DMS114 treated with DMSO at 0.1 percent for 48 hours (cell line): ENCODE measurements around the gene ZDHHC3.
"Not testable (repeated sequence)": the region's sequence is repeated elsewhere in the genome, so short reads cannot be mapped to it uniquely, and the experiment has no call there.

Experiments used
- DNase-seq: peaks from one replicate; lab custom pipeline; 2025; ENCODE audit not compliant: unreplicated experiment; lab: John Stamatoyannopoulos, UW

The ZDHHC3 gene

GRCh38 chr3:44996556-44996969, 20.6 kb upstream of the ZDHHC3 start:
- no peak for DNase-seq

- DNase-seq = no peak
These were observed 19.3 kb upstream of the ZDHHC3 start for GRCh38 chr3:44995142-44995770.

DNA sequence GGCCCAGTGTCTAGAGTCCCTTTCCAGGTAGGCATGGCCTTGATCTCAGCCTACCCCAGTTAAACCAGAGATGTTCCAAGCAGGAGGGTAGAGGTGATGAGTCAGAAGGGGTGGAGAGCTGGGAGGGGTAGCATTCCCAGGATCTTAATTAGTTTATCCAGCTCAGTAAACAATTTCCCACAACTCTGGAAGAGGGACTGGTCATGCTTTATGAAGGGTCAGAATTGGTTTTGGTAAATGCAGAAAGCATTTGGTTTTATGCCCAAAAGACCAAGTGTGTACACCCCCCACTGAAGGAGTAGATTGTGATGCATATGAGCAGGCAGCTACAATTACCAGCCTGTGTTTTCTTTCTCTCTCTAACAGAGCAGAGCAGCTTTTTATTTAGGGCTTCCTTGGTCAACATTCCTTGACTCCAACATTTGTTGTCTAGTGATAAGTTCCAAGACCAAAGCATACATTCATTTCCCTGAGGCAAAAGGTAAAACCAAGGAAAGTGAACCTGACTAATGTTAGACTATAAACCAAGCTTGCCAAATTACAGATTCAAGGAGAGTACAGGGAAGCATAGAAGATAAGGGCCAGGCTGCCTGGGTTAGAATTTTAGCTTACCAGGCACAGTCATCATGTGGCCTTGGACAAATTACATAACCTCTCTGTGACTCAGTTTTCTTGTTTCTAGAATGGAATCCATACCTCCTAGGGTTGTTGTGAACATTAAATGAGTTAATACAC, 17.7 kb upstream of the ZDHHC3 start:
- no peak for DNase-seq

- no peak for DNase-seq
These were observed 16.8 kb upstream of the ZDHHC3 start for GRCh38 chr3:44992555-44993470.

DNA sequence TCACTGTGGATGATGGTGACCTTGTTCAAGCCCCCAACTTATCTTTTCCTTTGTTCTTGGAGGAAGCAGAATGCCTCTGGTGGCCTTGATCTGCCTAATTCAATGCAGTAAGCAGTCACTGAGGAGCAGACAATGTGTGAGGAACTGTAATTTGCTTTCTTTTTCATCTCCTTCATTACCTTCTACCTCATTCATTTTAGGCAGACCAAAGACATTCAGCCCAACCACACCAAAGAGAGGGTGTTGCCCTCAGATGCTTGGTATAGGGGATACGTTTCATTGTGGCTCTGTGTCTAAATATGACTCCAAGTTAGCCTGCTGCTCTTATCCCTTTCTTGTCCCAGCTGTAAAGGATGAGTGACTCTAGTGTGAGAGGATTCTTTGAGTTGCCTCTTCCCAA, 15.4 kb upstream of the ZDHHC3 start:
- no peak for DNase-seq

- DNase-seq = no peak
These were observed 13.8 kb upstream of the ZDHHC3 start for GRCh38 chr3:44989636-44990373.

DNA sequence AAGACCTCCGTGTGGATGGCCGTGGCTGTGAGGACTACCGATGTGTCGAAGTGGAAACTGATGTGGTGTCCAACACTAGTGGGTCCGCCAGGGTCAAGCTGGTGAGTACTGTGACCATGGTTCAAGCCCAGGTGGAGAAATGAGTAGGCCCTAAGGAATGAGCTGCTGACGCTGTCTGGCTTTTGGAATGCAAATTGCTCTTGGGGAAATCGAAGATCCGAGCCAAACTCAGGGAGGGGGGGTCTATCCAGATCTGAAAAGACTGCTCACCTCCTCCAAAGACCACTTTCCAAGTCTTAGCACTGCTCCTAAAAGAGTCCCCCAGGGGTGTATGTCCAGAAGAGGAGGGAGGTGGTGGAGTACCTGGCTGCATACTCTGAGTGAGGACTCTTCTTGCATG, 13.2 kb upstream of the ZDHHC3 start:
- no peak for DNase-seq

- no peak for DNase-seq
These were observed 12.1 kb upstream of the ZDHHC3 start for GRCh38 chr3:44988073-44988472.

- no peak for DNase-seq
These were observed 11.4 kb upstream of the ZDHHC3 start for GRCh38 chr3:44987332-44987731.

DNA sequence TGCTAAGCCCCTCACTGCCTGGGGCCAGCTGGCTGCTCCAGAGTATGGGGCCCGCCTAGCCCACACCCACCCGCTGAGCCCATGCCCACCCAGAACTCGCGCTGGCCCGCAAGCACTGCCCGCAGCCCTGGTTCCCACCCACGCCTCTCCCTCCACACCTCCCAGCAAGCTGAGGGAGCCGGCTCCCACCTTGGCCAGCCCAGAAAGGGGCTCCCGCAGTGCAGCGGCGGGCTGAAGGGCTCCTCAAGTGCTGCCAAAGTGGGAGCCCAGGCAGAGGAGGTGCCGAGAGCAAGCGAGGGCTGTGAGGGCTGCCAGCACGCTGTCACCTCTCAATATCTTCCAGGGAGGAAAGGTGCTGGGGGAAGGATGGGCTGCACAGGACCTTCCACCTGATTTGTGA, 10.4 kb upstream of the ZDHHC3 start:
- DNase-seq = not testable (repeated sequence)

- DNase-seq = no peak
These were observed 8.4 kb upstream of the ZDHHC3 start for GRCh38 chr3:44984335-44984734.

DNA sequence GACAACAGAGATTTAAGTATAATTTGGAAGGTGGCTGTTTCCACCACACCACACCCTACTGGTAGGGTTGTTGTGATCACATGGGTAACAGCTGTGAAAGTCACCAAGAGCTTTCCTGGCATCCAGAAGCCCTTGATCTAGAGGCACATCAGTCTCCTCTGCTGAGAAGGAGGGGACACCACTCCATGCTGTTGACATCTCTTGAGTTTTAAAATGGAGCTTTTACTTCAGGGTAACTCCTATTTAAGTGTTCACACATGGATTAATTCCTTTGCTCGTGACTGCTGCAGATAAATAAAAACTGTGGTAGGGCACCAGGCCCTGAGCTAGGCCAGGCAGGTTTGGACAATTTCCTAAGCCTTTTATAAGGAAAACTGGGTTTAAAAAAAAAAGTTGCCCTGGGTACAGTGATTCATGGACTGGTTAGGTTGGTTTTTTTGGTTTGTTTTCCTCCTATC, 7.5 kb upstream of the ZDHHC3 start:
- no peak for DNase-seq

GRCh38 chr3:44982817-44983216, 6.8 kb upstream of the ZDHHC3 start:
- no peak for DNase-seq

GRCh38 chr3:44981751-44982150, 5.8 kb upstream of the ZDHHC3 start:
- DNase-seq = no peak

- DNase-seq = no peak
These were observed 5.2 kb upstream of the ZDHHC3 start for GRCh38 chr3:44981220-44981619.

- no peak for DNase-seq
These were observed 1.6 kb downstream of the ZDHHC3 start for GRCh38 chr3:44974416-44974815.

DNA sequence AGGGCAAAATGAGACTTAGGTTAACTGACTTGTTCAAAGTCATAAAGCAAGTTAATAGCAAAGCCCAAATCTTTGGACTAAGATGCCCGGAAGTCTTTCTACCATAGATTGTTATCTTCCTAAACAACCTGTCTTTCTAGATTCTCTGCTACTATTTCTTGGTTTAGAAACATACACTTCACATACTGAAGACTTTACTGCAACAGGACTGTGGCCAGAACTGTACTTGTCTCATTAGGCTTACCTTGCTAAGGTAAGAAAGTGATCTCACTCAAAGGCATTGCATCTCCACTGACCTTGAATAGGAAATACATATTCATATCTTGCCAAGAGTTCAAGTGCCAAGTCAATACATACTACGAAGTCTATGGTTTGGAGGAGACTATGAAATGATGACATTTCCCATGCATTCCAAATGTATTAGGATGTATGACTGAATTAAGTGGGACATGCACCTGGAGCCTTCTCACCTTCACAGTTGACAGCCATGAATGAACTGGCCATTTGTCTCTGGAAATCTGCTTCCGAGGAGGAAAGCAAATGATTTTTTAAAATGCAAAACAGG, 5.0 kb downstream of the ZDHHC3 start:
- DNase-seq = no peak

- DNase-seq = no peak
These were observed 6.2 kb downstream of the ZDHHC3 start for GRCh38 chr3:44969828-44970179.

GRCh38 chr3:44969154-44969827, 6.7 kb downstream of the ZDHHC3 start:
- DNase-seq = no peak

DNA sequence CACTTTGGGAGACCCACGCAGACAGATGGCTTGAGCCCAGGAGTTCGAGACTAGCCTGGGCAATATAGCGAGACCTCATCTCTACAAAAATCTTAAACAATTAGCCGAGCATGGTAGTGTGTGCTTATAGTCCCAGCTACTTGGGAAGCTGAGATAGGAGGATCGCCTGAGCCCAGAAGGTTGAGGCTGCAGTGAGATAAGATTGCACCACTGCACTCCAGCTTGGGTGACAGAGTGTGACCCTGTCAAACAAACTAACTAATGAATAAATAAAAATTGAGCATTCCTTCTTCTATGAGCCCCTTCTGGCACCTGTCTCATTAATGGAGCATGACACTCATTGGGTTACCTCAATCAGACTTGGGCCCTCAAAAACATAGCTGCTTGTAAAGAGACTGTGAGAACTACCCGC, 7.5 kb downstream of the ZDHHC3 start:
- DNase-seq = no peak
